ENCODE results near the gene TRIM8. TPM values are rescaled to one million over a fixed set of nuclear protein-coding genes. Genes with fewer than 3 reads are reported as not detected.

The TRIM8 gene
- 31.4 and 33.8 TPM in 2 replicates for total RNA-seq (ENCODE audit: low replicate concordance)

DNA sequence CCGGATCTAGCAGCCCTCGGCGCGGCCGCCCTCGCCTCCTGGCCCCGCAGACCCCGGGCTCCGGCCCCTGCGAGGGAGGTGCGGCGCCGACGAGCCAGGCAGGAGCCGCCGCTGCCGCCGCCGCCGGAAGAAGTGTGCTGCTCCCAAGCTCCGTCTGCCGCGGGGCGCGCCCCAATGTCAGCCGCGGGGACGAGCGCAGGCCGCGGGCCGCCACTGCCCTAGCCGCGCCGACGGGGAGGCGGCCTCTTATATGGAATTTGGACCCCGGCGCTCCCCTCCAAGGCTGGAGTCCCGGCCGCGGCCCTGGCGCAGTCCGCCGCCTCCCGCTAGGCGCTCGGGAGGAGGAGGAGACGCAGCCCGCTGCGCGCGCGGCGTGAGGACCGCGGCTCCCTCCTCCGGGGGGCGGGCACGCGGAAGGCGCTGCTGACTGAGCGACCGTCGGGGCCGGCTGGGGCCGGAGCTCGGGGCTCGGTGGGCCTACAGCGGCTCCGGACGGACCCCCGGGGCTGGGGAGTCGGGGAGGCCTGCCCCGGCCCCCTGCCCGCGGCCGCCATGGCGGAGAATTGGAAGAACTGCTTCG lies at the start of gene TRIM8:
Gene TRIM8 (plus strand): TSS at position 414 of the 580 bp plus-strand sequence. CDS start 139 bp downstream, at position 553.
- H3K36me3 ChIP-seq: no peaks in the 10 kb centered on the region
- peaks cover 38% of the 10 kb centered on the region for H3K4me1 ChIP-seq
- Mint-ChIP-seq H3K27me3 (ENCODE audit: insufficient read depth, low read depth) (peaks cover 14% of the 10 kb centered on the region), H3K4me3 (peak within 1 kb of the TSS; percentile 98), H3K4me1 (peaks cover 45% of the 10 kb centered on the region), H3K27ac (peak within 1 kb of the TSS; percentile 96), H3K36me3 (peaks cover 5% of the 10 kb centered on the region), H3K9me3 (peaks cover 3% of the 10 kb centered on the region)
- H3F3A ChIP-seq (ENCODE audit: low read depth): peaks cover 73% of the 10 kb centered on the region
- no peaks in the 10 kb centered on the region for H3K27me3 ChIP-seq
- peak; percentile 75 for DNase-seq (ENCODE audit: low spot score)
- peak within 1 kb of the TSS; percentile 94 for H3K4me2 ChIP-seq
- H3K27ac ChIP-seq: peak within 1 kb of the TSS; percentile 94
- H3K79me2 ChIP-seq (ENCODE audit: low read depth): peaks cover 59% of the 10 kb centered on the region
- peak within 1 kb of the TSS; percentile 71 for H3K9ac ChIP-seq
- H4K20me1 ChIP-seq (ENCODE audit: low read depth): peaks cover 47% of the 10 kb centered on the region
- H2AFZ ChIP-seq (replicated peaks): no peak within 1 kb of the TSS
- TF ChIP-seq EZH2phosphoT487 (IDR thresholded peaks at IDR 0.05) (no peak), EZH2 (IDR thresholded peaks at IDR 0.05) (no peak)
- TF ChIP-seq, protein P1, sequence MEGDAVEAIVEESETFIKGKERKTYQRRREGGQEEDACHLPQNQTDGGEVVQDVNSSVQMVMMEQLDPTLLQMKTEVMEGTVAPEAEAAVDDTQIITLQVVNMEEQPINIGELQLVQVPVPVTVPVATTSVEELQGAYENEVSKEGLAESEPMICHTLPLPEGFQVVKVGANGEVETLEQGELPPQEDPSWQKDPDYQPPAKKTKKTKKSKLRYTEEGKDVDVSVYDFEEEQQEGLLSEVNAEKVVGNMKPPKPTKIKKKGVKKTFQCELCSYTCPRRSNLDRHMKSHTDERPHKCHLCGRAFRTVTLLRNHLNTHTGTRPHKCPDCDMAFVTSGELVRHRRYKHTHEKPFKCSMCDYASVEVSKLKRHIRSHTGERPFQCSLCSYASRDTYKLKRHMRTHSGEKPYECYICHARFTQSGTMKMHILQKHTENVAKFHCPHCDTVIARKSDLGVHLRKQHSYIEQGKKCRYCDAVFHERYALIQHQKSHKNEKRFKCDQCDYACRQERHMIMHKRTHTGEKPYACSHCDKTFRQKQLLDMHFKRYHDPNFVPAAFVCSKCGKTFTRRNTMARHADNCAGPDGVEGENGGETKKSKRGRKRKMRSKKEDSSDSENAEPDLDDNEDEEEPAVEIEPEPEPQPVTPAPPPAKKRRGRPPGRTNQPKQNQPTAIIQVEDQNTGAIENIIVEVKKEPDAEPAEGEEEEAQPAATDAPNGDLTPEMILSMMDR (IDR thresholded peaks at IDR 0.05): no peak
- H3K4me3 ChIP-seq: peak within 1 kb of the TSS; percentile 94
- H3K9me3 ChIP-seq (ENCODE audit: low read depth): no peaks in the 10 kb centered on the region

DNA sequence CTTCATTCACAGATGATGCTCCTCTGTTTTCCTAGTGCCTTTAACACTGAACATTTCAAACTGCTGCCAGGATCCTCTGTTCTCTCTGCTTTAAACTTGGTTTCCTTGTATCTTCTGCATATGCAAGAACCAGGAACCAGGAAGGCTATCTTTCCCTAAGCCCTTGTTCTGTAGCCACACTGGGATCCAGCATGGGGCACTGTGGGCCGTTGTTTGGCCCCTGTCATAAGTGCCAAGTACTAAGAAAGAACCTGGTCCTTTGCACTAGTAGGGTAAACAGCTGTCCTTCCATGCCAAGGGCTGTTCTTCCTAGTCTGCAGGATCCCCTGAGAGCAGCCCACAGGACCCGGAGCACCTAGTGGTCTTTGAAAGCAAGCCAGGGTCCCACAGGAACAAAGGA lies 49.0 kb upstream of the TRIM8 start:
- H3K4me1 ChIP-seq: peaks cover 3% of the 10 kb centered on the region
- H3K4me3 ChIP-seq: no peak overlapping the region
- no peaks in the 10 kb centered on the region for H3K9me3 Mint-ChIP-seq
- H3K4me1 Mint-ChIP-seq: no peaks in the 10 kb centered on the region
- DNase-seq (ENCODE audit: low spot score): no peak
- H3K9me3 ChIP-seq (ENCODE audit: low read depth): no peaks in the 10 kb centered on the region
- peaks cover 5% of the 10 kb centered on the region for H3K36me3 ChIP-seq
- no peak overlapping the region for H3K4me3 Mint-ChIP-seq
- H3K27me3 Mint-ChIP-seq (ENCODE audit: insufficient read depth, low read depth): peaks cover 2% of the 10 kb centered on the region
- no peaks in the 10 kb centered on the region for H3K27me3 ChIP-seq
- TF ChIP-seq, protein P1 (IDR thresholded peaks at IDR 0.05): no peak
- TF ChIP-seq EZH2phosphoT487 (IDR thresholded peaks at IDR 0.05) (no peak), EZH2 (IDR thresholded peaks at IDR 0.05) (no peak)
- no peak overlapping the region for H2AFZ ChIP-seq (replicated peaks)
- no peaks in the 10 kb centered on the region for H4K20me1 ChIP-seq (ENCODE audit: low read depth)
- H3K9ac ChIP-seq: no peak overlapping the region
- H3K36me3 Mint-ChIP-seq: peaks cover 17% of the 10 kb centered on the region
- no peak overlapping the region for H3K27ac Mint-ChIP-seq
- H3K4me2 ChIP-seq: no peak overlapping the region
- peaks cover 12% of the 10 kb centered on the region for H3F3A ChIP-seq (ENCODE audit: low read depth)
- peaks cover 7% of the 10 kb centered on the region for H3K79me2 ChIP-seq (ENCODE audit: low read depth)
- H3K27ac ChIP-seq: no peak overlapping the region

GRCh38 chr10:102595897-102596296 lies 48.4 kb upstream of the TRIM8 start:
- Histone ChIP-seq H3K27me3 (no peaks in the 10 kb centered on the region), H3F3A (ENCODE audit: low read depth) (peaks cover 12% of the 10 kb centered on the region), H4K20me1 (ENCODE audit: low read depth) (no peaks in the 10 kb centered on the region), H3K36me3 (peaks cover 5% of the 10 kb centered on the region), H3K4me2 (no peak overlapping the region), H3K4me1 (peaks cover 3% of the 10 kb centered on the region), H3K27ac (peak overlapping the region; percentile 23), H2AFZ (replicated peaks) (no peak overlapping the region), H3K9ac (no peak overlapping the region), H3K4me3 (no peak overlapping the region), H3K79me2 (ENCODE audit: low read depth) (peaks cover 7% of the 10 kb centered on the region), H3K9me3 (ENCODE audit: low read depth) (no peaks in the 10 kb centered on the region)
- H3K27me3 Mint-ChIP-seq (ENCODE audit: insufficient read depth, low read depth): peaks cover 2% of the 10 kb centered on the region
- H3K36me3 Mint-ChIP-seq: peaks cover 19% of the 10 kb centered on the region
- H3K4me1 Mint-ChIP-seq: no peaks in the 10 kb centered on the region
- H3K9me3 Mint-ChIP-seq: no peaks in the 10 kb centered on the region
- no peak for DNase-seq (ENCODE audit: low spot score)
- no peak overlapping the region for H3K4me3 Mint-ChIP-seq
- TF ChIP-seq EZH2phosphoT487 (IDR thresholded peaks at IDR 0.05) (no peak), EZH2 (IDR thresholded peaks at IDR 0.05) (no peak)
- TF ChIP-seq, protein P1 (IDR thresholded peaks at IDR 0.05): no peak
- H3K27ac Mint-ChIP-seq: no peak overlapping the region

All from neural progenitor cell (in vitro differentiated cells).